Epithelial cell of esophagus (primary cell): ENCODE data around the gene LPP.
A peak's percentile ranks its signal among the peaks of the same experiment; 100 is the strongest.

Source experiments
- DNase-seq: peaks from one replicate; pipeline ENCODE4 v3.0.0; 2010; ENCODE audit warnings: low read depth
- H3K4me3 ChIP-seq: 2 replicates; pipeline ENCODE4 v1.5.1; 2011; ENCODE audit warnings: mild to moderate bottlenecking, low read length, control low read depth
- TF ChIP-seq, protein P1 (sequence below): IDR thresholded peaks from 2 replicates; pipeline ENCODE4 v1.5.1; 2011; ENCODE audit warnings: low read depth, mild to moderate bottlenecking, low read length, control low read depth, inconsistent platforms; ENCODE audit not compliant: insufficient read depth; ENCODE audit errors: missing control alignments

LPP gene

DNA sequence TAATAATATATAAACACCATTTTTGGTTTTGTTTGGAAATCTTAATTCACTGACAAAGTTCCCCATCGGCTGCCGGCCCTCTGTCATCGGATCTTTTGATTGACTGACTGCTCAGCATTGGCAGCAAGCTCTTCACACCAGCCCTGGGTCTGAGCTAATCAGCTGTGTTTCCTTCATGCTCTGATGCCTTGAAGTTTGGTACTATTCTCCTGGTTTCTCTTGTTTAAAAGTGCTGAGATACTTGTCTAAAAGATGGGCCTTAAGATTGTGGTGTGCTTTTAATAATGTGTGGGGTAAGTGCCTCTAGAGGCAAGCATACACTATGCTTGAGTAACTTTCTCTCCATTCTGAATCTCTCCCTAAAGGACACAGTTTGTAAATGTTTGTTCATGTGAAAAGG, 602.3 kb downstream of the LPP start:
- TF ChIP-seq, protein P1, sequence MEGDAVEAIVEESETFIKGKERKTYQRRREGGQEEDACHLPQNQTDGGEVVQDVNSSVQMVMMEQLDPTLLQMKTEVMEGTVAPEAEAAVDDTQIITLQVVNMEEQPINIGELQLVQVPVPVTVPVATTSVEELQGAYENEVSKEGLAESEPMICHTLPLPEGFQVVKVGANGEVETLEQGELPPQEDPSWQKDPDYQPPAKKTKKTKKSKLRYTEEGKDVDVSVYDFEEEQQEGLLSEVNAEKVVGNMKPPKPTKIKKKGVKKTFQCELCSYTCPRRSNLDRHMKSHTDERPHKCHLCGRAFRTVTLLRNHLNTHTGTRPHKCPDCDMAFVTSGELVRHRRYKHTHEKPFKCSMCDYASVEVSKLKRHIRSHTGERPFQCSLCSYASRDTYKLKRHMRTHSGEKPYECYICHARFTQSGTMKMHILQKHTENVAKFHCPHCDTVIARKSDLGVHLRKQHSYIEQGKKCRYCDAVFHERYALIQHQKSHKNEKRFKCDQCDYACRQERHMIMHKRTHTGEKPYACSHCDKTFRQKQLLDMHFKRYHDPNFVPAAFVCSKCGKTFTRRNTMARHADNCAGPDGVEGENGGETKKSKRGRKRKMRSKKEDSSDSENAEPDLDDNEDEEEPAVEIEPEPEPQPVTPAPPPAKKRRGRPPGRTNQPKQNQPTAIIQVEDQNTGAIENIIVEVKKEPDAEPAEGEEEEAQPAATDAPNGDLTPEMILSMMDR = no peak
- H3K4me3 ChIP-seq = no peak overlapping the region
- DNase-seq = no peak

DNA sequence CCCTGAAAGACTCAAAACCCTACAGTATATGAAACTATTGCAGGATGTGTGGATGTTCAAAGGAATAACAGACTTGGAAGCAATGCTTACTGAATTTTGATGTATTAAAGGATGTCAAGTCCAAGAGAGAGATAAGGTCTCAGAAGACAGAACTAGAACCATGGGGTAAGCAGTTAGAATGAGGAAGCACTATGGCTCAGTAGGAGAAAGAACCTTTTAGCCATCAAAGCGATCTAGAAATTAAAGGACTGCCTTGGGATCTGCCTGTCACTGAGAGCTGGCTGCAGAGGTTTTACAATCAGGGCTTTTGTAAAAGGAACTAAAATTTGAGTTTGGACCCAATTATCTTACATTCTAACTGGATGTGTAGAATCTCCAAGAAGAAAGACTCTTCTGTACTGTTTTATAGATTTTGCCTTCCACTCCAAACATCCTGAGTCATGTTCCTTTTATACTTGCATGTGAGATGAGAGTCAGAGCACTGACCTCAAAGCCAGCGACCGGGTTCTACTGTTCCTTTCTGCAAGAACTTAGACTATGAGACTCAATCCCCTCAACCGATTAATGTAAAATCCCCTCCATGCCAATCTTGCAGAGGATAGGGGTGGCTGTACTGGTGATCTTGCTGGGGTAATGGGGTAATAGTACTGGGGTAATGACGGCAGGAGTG, 605.5 kb downstream of the LPP start:
- no peak for DNase-seq
- TF ChIP-seq, protein P1 = no peak
- no peak overlapping the region for H3K4me3 ChIP-seq

DNA sequence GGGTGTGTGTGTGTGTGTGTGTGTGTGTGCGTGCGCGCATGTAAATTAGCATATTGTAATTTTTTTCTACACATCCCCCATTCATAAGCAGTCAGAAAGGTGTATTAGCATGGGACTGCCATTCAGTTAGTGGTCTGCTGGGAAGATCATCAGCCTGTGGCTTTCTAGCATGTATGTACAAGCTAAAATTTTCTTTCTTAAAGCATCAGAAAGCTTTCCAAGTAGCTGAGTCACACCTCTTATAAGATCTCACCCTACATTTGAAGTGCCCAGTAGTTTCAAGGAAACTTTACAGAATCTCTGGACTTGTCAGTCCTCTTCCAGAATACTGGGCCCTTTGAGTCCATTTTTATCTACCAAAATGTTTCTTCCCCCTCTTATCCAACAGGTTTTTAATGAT, 606.5 kb downstream of the LPP start:
- TF ChIP-seq, protein P1 = no peak
- peak; percentile 88 for DNase-seq
- H3K4me3 ChIP-seq = no peak overlapping the region

DNA sequence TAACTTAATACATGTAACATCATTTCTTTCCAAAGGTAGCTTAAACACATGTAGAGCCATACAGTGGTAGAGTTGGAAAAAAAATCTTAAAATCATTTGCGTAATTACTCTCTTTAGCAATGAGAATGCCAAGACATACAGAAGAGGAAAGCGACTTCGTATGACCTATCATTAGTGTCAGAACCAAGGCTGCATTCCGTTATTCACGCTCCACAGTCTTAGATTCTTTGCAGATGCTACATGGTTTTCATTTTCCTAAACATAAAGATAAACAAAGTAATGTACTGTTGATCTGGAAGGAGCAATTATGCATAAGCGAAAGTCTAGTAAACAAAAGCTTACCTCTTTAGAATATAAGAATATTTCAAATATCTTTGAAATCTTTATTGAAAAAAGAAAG, 607.5 kb downstream of the LPP start:
- no peak overlapping the region for H3K4me3 ChIP-seq
- TF ChIP-seq, protein P1 = no peak
- no peak for DNase-seq

DNA sequence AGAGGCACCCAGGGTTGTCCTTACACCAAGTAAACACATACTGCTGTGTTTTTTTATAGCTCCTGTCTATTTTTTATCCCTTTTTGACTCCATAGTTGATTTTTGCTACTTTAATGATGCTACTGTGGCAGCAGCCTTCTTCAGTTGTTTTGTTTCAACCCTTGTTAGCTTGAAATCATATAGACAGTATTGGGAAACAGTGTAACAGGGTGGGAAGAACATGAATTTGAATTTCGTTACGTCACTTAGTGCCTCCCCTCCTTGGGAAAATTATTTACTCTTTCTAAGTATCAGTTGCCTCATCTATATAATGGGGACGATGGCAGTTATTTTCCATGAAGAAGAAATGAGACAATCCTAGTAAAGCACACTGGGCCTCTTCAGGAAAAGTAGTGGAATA, 608.0 kb downstream of the LPP start:
- no peak for DNase-seq
- TF ChIP-seq, protein P1 = no peak
- H3K4me3 ChIP-seq = no peak overlapping the region

DNA sequence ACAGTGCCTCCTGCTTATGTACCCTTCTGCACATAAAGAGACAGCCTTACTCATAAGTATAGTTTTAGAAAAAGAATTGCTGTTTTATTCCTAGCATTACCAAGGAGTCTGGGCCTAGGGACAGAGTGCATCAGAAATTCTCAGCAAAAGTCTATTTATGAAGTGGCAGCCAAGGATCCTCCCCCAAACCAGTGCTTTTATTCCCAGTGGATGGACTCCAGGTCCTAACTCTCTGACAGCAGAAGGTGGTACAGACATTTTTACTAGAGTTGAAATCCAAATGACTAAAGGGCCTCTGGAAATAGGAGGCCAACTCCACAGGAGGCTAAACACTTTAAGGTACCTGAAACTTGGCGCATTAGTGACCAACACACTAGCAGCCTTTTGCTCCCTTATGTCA, 610.7 kb downstream of the LPP start:
- no peak for DNase-seq
- TF ChIP-seq, protein P1 = no peak
- no peak overlapping the region for H3K4me3 ChIP-seq

DNA sequence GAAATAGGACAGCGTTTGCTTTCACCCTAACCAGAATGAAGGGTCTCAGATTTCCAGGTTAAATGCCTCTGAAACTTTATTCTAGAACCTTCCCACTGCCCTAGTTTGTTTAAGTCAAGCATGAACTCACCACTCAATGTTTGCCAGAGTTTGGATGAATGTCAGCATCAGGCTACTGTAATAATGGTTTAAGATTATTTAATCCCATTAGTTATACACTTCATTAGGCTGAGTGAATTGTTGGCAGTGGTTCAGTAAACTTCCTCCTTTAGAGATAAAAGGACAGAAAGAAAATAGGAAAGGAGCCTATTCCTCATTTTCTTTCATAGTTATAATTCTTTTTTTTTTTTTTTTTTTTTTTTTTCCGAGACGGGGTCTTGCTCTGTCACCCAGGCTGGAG, 615.9 kb downstream of the LPP start:
- TF ChIP-seq, protein P1 = no peak
- H3K4me3 ChIP-seq = no peak overlapping the region
- no peak for DNase-seq
